HG03558 (cell line): ENCODE data around the gene NDUFS4.
"Not testable (repeated sequence)": the region's sequence is repeated elsewhere in the genome, so short reads cannot be mapped to it uniquely, and the experiment has no call there.

Experiments used
- ATAC-seq: cut with Tn5 transposase; IDR thresholded peaks from one replicate; pipeline ENCODE4 v1.9.1; 2021; ENCODE audit warnings: moderate number of reproducible peaks; ENCODE audit not compliant: unreplicated experiment; ENCODE audit errors: extremely low read depth

NDUFS4 gene

GRCh38 chr5:53645078-53645477 is 84.6 kb downstream of the NDUFS4 start:
- no peak for ATAC-seq

- ATAC-seq, result no peak
Measured at GRCh38 chr5:53649352-53649751, 88.9 kb downstream of the NDUFS4 start.

- not testable (repeated sequence) for ATAC-seq
Measured at GRCh38 chr5:53660573-53660972, 100.1 kb downstream of the NDUFS4 start.

- not testable (repeated sequence) for ATAC-seq
Measured at GRCh38 chr5:53665313-53665712, 104.9 kb downstream of the NDUFS4 start.

- ATAC-seq, result no peak
Measured at GRCh38 chr5:53667621-53668020, 107.2 kb downstream of the NDUFS4 start.

- no peak for ATAC-seq
Measured at GRCh38 chr5:53671447-53671846, 111.0 kb downstream of the NDUFS4 start.

GRCh38 chr5:53674121-53674520 is 113.7 kb downstream of the NDUFS4 start:
- ATAC-seq, result no peak

GRCh38 chr5:53677632-53678031 is 117.2 kb downstream of the NDUFS4 start:
- ATAC-seq, result no peak

- ATAC-seq, result no peak
Measured at GRCh38 chr5:53678981-53679660, 118.7 kb downstream of the NDUFS4 start.

- no peak for ATAC-seq
Measured at GRCh38 chr5:53681079-53681478, 120.6 kb downstream of the NDUFS4 start.

GRCh38 chr5:53691014-53691413 is 130.6 kb downstream of the NDUFS4 start:
- ATAC-seq, result no peak

- no peak for ATAC-seq
Measured at GRCh38 chr5:53694520-53695022, 134.1 kb downstream of the NDUFS4 start.

- ATAC-seq, result not testable (repeated sequence)
Measured at GRCh38 chr5:53710405-53710804, 150.0 kb downstream of the NDUFS4 start.

GRCh38 chr5:53712327-53712726 is 151.9 kb downstream of the NDUFS4 start:
- no peak for ATAC-seq

- no peak for ATAC-seq
Measured at GRCh38 chr5:53713978-53714666, 153.7 kb downstream of the NDUFS4 start.

- ATAC-seq, result no peak
Measured at GRCh38 chr5:53714667-53715010, 154.2 kb downstream of the NDUFS4 start.

- ATAC-seq, result no peak
Measured at GRCh38 chr5:53726121-53726520, 165.7 kb downstream of the NDUFS4 start.

GRCh38 chr5:53730943-53731342 is 170.5 kb downstream of the NDUFS4 start:
- no peak for ATAC-seq
